HG03108 (cell line): ENCODE results near the gene SH3RF3.
A peak's percentile ranks its signal among the peaks of the same experiment; 100 is the strongest.
"Not testable (repeated sequence)": the region's sequence is repeated elsewhere in the genome, so short reads cannot be mapped to it uniquely, and the experiment has no call there.

ENCODE experiments used
- ATAC-seq: cut with Tn5 transposase; IDR thresholded peaks from one replicate; pipeline ENCODE4 v1.9.1; 2021; ENCODE audit warnings: moderate library complexity; ENCODE audit not compliant: unreplicated experiment

SH3RF3 gene

GRCh38 chr2:109528811-109529501 lies 400.0 kb downstream of the SH3RF3 start:
- no peak for ATAC-seq

- no peak for ATAC-seq
Measured at GRCh38 chr2:109529532-109530449, 400.8 kb downstream of the SH3RF3 start.

- ATAC-seq, result no peak
Measured at GRCh38 chr2:109530712-109531111, 401.7 kb downstream of the SH3RF3 start.

GRCh38 chr2:109531221-109531620 lies 402.2 kb downstream of the SH3RF3 start:
- no peak for ATAC-seq

GRCh38 chr2:109531896-109532727 lies 403.1 kb downstream of the SH3RF3 start:
- no peak for ATAC-seq

GRCh38 chr2:109532728-109533076 lies 403.7 kb downstream of the SH3RF3 start:
- no peak for ATAC-seq

GRCh38 chr2:109533823-109534222 lies 404.8 kb downstream of the SH3RF3 start:
- no peak for ATAC-seq

GRCh38 chr2:109535217-109535946 lies 406.4 kb downstream of the SH3RF3 start:
- ATAC-seq, result no peak

GRCh38 chr2:109536556-109536955 lies 407.6 kb downstream of the SH3RF3 start:
- not testable (repeated sequence) for ATAC-seq

GRCh38 chr2:109537565-109538222 lies 408.7 kb downstream of the SH3RF3 start:
- no peak for ATAC-seq

GRCh38 chr2:109538546-109538945 lies 409.5 kb downstream of the SH3RF3 start:
- no peak for ATAC-seq

- ATAC-seq, result no peak
Measured at GRCh38 chr2:109542384-109542783, 413.4 kb downstream of the SH3RF3 start.

GRCh38 chr2:109545828-109546713 lies 417.1 kb downstream of the SH3RF3 start:
- peak; percentile 78 for ATAC-seq

GRCh38 chr2:109547280-109547679 lies 418.3 kb downstream of the SH3RF3 start:
- no peak for ATAC-seq

- no peak for ATAC-seq
Measured at GRCh38 chr2:109549016-109549590, 420.1 kb downstream of the SH3RF3 start.
